ENCODE data around the gene ACTRT2.

DNA sequence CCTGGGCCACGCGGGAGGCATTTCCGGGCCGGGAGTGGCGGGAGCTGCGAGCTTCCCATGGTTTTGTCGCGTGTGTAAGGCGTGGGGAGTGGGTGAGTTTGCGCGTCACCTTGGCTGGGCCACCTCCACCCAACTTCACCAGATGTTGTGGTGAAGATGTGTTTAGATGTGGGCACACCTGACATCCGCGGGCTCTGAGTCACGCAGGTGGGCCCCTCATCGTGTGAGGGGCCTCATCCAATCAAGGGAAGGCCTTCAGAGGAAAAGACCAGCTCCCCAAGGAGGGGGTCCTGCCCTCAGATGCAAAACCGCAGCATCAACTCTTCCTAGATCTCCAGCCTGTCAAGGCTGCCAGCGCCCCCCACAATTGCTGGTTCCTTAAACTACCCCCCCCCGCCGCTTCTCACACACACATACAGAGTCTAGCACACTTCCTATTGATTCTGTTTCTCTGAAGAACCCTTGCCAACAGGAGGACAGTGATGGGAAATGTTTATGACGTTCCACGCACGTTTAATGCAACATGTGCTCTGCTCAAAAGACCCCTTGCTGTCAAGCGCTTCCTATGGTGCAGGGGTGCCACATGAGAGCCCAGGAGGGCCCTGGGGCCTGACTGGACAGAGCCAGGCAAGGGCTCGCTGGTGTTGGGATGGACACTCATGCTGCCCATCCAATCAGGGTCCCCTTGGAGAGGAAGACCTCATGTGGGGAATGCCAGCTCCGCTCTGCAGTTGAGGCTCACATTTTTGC lies 11.9 kb downstream of the ACTRT2 start:
- no peak for TF ChIP-seq POLR2A (IDR thresholded peaks at IDR 0.05)
- TF ChIP-seq, protein P1, sequence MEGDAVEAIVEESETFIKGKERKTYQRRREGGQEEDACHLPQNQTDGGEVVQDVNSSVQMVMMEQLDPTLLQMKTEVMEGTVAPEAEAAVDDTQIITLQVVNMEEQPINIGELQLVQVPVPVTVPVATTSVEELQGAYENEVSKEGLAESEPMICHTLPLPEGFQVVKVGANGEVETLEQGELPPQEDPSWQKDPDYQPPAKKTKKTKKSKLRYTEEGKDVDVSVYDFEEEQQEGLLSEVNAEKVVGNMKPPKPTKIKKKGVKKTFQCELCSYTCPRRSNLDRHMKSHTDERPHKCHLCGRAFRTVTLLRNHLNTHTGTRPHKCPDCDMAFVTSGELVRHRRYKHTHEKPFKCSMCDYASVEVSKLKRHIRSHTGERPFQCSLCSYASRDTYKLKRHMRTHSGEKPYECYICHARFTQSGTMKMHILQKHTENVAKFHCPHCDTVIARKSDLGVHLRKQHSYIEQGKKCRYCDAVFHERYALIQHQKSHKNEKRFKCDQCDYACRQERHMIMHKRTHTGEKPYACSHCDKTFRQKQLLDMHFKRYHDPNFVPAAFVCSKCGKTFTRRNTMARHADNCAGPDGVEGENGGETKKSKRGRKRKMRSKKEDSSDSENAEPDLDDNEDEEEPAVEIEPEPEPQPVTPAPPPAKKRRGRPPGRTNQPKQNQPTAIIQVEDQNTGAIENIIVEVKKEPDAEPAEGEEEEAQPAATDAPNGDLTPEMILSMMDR (IDR thresholded peaks at IDR 0.05) = no peak

Data from adrenal gland (tissue), 5 donors.